Heart left ventricle (tissue), 13 donors: ENCODE data around the gene AKAP13.

Experiments
- CTCF ChIP-seq, 12 donors: fragments of 200-600 bp; sonication (generic) in 4 of 12; IDR thresholded peaks; one replicate each; pipeline versions ENCODE4 v1.5.0 to v1.8.0; 2018 to 2022; ENCODE audit warnings: antibody characterized with exemption in 12 of 12, mild to moderate bottlenecking in 5 of 12
- POLR2A ChIP-seq, 2 donors: fragments of 450-650 bp; IDR thresholded peaks; one replicate each; pipeline ENCODE4 v1.6.1; 2017; ENCODE audit warnings: antibody characterized with exemption in 2 of 2, mild to moderate bottlenecking in 2 of 2, moderate library complexity in 2 of 2
- donor health status: ischemic (EF 13 %, LVEDD 7.1; RV severe dilation, severe dysfunction).
- donor health status: DM: no; HTN: yes; CAD: no.
- donor health status: DM: no; HTN: no; CAD: no.
- donor health status: ischemic (EF 25% LVEDD 6.9; RV normal size, moderate dysfunction).
- donor health status: ischemic (EF 25% LVEDD 5.7; RV mildly dilated, moderate dysfunction).
- donor health status: ischemic (EF 35%, LVEDD 5.7; RV mildly dilated, moderate dysfunction).
- donor health status: nonischemic (EF 11% LVEDD 7.7; RV severe dilation, severe dysfunction).
- donor health status: DM: yes; HTN: yes; CAD: no.
- donor health status: PGD.
- donor health status: ischemic (EF 29% LVEDD 5.4; RV normal size, mild dysfunction).
- donor health status: nonischemic (EF 23%, LVEDD 6.1; RV moderate dilation, normal function).

GRCh38 chr15:85443593-85444087 lies 63.2 kb downstream of the AKAP13 start:
- no peak for TF ChIP-seq POLR2A (IDR thresholded peaks at IDR 0.05)
- TF ChIP-seq CTCF (IDR thresholded peaks at IDR 0.05): peak in 1 of 12 donors; percentile 6
